Stimulated activated CD8-positive, alpha-beta memory T cell treated with anti-CD3 and anti-CD28 coated beads, Interleukin-15, amount 100 ng/mL, for 24 hours (primary cell): ENCODE measurements around the gene KCNAB1.

Experiments
- DNase-seq: peaks from one replicate; pipeline ENCODE4 v3.0.0-alpha.2; 2020; ENCODE audit warnings: low read depth

Gene KCNAB1

GRCh38 chr3:156459434-156459833 lies 339.1 kb downstream of the KCNAB1 start:
- DNase-seq = no peak

- no peak for DNase-seq
Measured at GRCh38 chr3:156460206-156460611, 339.8 kb downstream of the KCNAB1 start.

DNA sequence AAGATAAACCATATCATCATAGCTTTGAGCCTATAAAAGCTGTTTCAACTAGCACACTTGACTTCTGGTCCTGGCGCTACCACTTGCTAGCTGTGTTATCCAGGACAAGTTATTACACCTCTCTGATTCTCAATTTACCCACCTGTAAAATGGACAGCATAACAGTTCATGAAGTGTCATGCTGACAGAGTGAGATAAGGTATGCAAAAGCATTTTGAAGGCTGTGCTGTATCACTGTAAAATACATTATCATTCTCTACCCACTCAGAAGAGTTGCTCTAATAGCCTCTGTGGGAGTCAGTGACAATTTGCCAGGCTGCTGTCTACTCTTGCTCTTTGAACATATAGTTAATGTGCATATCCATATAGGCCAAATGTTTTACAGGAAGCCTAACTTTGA lies 341.5 kb downstream of the KCNAB1 start:
- DNase-seq = no peak

- DNase-seq = no peak
Measured at GRCh38 chr3:156463123-156463522, 342.7 kb downstream of the KCNAB1 start.

DNA sequence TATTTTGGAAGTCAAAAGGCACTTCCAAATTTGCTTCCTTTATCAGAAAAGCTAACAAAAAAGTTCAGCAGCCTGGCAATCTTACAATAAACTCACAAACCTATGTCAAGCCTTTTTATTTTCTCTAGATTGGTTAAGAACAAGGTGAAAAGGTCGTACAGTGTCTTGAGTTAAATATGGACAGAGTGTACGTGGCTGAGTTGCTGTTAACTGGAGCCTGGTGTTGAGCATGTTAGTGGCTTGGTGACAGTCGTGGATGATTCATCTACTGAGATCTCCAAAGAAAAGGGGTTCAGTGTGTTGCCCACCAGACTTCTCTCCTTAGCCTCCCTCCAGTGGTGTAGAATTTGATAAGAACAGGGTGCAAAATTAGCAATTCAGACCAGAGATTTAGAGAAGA lies 344.8 kb downstream of the KCNAB1 start:
- no peak for DNase-seq

DNA sequence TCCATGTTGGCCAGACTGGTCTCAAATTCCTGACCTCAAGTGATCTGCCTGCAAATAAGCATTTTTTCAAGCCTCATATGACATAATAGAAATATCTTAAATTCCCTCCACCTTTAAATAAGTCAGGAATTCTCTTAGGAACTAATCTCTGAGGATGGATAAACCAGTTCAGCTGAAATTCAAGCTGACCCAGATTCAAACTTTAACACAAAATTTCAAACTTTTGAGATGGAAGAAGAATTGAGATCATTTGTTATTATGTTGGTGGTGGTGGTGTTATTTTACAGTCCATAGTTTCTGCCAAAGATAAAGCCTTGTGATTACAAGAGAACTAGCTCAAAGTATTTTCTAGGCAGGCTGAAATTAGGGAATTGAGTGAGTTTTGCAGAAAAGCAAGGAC lies 349.1 kb downstream of the KCNAB1 start:
- no peak for DNase-seq

DNA sequence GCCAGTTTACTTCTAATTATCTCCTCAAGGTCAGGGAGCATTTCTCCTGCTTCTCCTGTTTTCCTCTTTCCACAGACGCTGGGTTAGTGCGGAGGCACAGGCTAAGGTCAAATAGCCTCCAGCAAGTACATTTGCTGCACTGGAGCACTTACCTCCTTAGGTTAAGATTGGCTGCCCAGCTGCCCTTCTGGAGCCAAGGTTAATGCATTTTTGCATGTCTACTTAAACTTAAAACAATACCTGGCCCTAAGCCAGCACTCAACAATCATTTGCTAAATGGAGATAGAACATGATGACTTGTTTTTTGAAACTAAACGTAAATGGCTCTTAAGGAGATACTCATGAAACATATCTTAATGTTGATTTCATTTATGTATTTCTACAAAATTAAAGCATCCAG lies 351.1 kb downstream of the KCNAB1 start:
- DNase-seq = no peak

GRCh38 chr3:156472150-156472549 lies 351.8 kb downstream of the KCNAB1 start:
- no peak for DNase-seq

GRCh38 chr3:156472684-156473083 lies 352.3 kb downstream of the KCNAB1 start:
- no peak for DNase-seq

- DNase-seq = no peak
Measured at GRCh38 chr3:156473341-156473740, 353.0 kb downstream of the KCNAB1 start.

DNA sequence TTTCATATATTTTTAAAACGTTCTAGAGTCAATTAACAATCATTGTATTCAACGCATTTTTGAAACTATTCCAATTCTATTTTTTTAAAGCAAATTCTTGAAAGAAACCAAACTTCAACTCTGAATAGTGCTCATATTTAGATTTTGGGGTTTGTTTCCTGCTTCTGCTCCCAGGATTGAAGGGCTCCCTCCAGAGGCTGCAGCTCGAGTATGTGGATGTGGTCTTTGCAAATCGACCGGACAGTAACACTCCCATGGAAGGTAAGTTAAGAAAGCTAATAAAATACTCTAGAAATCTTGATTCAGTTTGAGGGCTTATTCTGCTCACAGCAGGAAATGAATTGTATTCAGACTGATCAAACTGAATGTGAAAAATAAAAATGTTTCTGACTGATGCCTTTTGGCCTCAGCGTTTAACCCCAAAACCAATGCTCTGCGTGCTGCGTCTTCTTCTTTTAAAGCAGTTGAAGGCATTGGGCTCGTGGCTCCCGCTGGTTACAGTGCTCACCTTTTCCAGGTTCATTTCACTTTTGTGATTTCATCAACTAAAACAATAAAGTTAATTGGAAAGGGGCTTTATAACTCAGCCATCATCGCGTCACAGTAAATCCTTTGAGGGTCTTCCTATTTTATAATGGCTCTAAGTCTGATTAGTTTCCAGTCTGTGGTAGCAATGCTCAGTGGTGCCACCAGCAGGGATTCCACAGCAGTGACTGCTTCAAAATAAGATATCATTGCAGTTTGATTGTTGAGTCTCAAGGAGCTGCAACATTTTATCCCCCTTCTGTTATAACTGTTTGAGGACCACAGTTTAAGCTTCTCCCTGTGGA lies 354.4 kb downstream of the KCNAB1 start:
- DNase-seq = no peak

- DNase-seq = no peak
Measured at GRCh38 chr3:156477323-156477722, 356.9 kb downstream of the KCNAB1 start.

DNA sequence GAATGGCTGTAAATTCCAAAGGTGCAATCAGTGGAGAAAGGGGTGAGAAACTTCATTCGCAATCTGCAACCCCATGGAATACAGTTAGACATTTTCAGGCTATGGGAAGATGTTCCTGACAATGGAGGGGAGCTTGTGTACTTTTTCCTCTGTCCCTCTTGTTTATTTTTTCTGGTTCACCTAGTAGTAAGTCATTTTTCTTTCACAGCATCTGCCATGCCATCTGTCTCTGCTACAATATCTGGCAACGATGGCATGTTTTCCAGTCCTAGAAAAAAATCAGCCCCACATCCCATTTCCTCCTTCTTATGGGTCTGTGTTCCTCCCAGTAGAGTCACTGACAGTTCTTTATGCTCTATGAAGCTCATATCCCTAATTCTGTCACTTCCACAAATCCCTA lies 358.5 kb downstream of the KCNAB1 start:
- no peak for DNase-seq

- DNase-seq = no peak
Measured at GRCh38 chr3:156479604-156480003, 359.2 kb downstream of the KCNAB1 start.

DNA sequence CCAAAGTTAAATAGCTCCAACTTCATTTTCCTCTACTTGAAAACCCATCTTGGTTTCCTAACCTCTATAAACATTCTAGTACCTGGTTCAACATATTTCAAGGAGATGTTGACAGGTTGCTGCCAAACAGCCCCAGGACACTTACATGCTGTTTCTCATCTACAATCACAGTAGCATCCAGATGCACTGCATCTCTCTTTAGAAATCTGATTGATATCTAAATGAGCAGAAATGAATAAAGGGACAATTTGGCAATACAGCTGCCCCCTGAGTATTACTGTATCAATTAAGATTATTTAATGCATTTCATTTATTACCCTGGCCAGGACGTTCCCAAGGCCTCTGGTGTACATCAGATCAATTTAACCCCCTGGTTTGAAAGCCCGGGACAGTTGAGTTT lies 360.6 kb downstream of the KCNAB1 start:
- no peak for DNase-seq

DNA sequence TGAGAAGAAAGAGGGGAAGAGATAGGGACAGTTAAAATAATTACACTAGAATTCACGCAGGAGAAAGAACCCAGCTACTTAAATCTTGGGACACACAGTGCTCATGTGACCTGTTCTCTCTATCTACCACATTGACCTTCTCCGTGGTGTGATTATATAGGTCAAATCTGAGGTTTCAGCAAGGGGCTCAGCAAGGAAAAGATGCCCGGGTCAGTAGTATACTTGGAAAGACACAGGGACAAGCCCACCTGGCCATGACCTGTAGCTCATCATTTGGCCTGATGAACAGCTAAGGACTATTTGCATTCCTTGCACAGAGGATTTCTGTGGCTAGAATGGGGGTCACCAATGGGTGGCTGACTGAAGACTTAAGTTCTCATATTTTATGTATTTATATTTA lies 362.6 kb downstream of the KCNAB1 start:
- DNase-seq = no peak

- DNase-seq = no peak
Measured at GRCh38 chr3:156483426-156483825, 363.0 kb downstream of the KCNAB1 start.

- DNase-seq = no peak
Measured at GRCh38 chr3:156483961-156484787, 363.8 kb downstream of the KCNAB1 start.

DNA sequence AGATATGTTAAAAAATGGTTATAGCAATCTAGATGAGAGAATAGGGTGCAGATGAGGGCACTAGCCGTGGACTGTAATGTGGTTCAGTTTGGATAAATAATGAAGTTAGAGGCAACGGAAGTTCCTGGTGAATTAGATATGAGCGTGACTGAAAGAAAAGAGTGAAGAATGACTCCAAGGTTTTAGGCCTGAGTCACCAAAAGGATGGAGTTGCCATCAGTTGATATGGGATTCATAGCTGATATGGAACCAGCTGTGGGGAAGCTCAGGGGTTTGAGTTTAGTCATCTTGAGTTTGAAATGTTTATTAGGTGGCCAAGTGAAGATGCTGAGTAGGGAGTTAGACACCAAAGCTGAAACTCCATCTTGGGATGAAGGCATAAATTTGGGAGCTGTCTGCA lies 368.4 kb downstream of the KCNAB1 start:
- no peak for DNase-seq

DNA sequence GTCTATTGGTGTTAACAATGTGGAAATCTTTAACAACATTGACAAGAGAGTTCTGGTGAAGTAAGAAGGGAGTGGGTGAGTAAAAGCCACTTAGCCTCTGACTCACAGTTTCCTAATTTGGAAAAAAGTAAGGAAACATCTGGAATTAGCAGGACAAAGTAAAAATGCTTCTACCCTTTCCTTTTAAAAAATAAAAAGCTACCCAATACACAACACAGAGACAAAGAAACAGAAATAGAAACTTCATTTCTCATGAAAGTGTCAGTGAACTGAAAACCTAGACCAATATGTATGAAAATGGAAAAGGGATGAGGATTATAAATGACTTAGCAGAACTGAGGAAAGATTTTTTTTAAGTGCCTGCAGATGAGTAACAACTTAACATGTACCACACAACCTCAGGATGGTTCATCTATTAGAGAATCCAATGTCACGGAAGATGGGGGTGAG lies 369.1 kb downstream of the KCNAB1 start:
- DNase-seq = no peak

DNA sequence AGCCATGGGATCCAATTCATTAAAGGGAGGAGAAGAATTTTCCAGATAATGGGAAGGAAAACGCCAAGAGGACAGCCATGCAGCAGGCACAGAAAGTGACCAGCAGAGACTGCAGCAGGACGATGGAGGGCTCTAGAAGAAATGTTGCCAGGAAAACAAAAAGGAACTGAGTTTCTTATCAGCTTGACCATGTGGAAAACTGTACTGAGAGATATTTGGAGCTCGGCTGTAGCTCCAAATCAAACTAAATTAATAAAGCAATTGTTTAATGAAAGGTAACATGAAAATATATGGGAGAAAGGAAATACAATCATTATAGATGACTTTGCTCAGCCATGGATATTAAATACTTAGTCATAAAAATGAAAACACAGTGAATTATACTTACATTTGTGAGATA lies 370.8 kb downstream of the KCNAB1 start:
- DNase-seq = no peak

- DNase-seq = no peak
Measured at GRCh38 chr3:156492801-156493261, 372.5 kb downstream of the KCNAB1 start.

DNA sequence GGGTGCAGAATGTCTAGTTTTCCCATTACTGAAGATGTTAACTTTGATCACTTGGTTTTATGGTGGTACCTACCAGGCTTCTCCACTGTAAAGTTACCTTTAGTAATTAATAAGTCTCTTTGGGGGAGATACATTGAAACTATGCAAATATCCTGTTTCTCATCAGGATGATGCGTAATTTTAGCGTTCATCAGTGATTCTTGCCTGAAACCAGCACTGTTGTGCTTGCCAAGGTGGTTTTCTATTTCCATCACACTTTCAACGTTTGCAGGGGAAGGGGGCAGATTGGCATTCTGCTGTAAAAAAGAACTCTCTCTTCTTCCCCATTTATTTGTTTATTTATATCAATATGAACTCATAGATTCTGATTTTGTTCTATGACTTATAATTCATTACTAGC lies 373.5 kb downstream of the KCNAB1 start:
- DNase-seq = no peak
